Muscle layer of colon (tissue), 2 donors: ENCODE data around the gene CBL.

Experiments
- H3K27ac ChIP-seq: one replicate; pipeline ENCODE4 v1.7.0; 2013; ENCODE audit warnings: low read depth, mild to moderate bottlenecking, low read length, moderate library complexity
- H3K27me3 ChIP-seq, 2 donors: one replicate each; pipeline ENCODE4 v1.7.0; 2013; ENCODE audit warnings: low read length in 2 of 2, mild to moderate bottlenecking in 2 of 2; ENCODE audit not compliant: insufficient read depth in 2 of 2, control insufficient read depth in 1 of 2
- H3K36me3 ChIP-seq: one replicate; pipeline ENCODE4 v1.7.0; 2013; ENCODE audit warnings: mild to moderate bottlenecking, low read length; ENCODE audit not compliant: insufficient read depth
- H3K4me1 ChIP-seq: one replicate; pipeline ENCODE4 v1.7.0; 2013; ENCODE audit warnings: mild to moderate bottlenecking, low read length; ENCODE audit not compliant: insufficient read depth
- H3K4me3 ChIP-seq, 2 donors: one replicate each; pipeline ENCODE4 v1.7.0; 2013; ENCODE audit warnings: low read length in 2 of 2, low read depth in 1 of 2, mild to moderate bottlenecking in 1 of 2, moderate library complexity in 1 of 2
- H3K9ac ChIP-seq: one replicate; pipeline ENCODE4 v1.7.0; 2013; ENCODE audit warnings: low read length
- H3K9me3 ChIP-seq: one replicate; pipeline ENCODE4 v1.7.0; 2013; ENCODE audit warnings: mild to moderate bottlenecking, low read length
- donor health status: abdominal sarcoma.
- donor health status: Adenocarcinoma of cecum.

The CBL gene

GRCh38 chr11:119251114-119251513, 45.0 kb downstream of the CBL start:
- H3K9me3 ChIP-seq = no peaks in the 10 kb centered on the region
- no peak overlapping the region for H3K27ac ChIP-seq
- no peak overlapping the region for H3K4me3 ChIP-seq
- no peaks in the 10 kb centered on the region for H3K36me3 ChIP-seq
- no peak overlapping the region for H3K9ac ChIP-seq
- peaks cover 8% of the 10 kb centered on the region for H3K4me1 ChIP-seq
- no peaks in the 10 kb centered on the region for H3K27me3 ChIP-seq

GRCh38 chr11:119254239-119254638, 48.1 kb downstream of the CBL start:
- no peaks in the 10 kb centered on the region for H3K36me3 ChIP-seq
- H3K4me1 ChIP-seq = peaks cover 8% of the 10 kb centered on the region
- no peaks in the 10 kb centered on the region for H3K9me3 ChIP-seq
- no peak overlapping the region for H3K27ac ChIP-seq
- H3K9ac ChIP-seq = no peak overlapping the region
- H3K27me3 ChIP-seq = no peaks in the 10 kb centered on the region
- no peak overlapping the region for H3K4me3 ChIP-seq

DNA sequence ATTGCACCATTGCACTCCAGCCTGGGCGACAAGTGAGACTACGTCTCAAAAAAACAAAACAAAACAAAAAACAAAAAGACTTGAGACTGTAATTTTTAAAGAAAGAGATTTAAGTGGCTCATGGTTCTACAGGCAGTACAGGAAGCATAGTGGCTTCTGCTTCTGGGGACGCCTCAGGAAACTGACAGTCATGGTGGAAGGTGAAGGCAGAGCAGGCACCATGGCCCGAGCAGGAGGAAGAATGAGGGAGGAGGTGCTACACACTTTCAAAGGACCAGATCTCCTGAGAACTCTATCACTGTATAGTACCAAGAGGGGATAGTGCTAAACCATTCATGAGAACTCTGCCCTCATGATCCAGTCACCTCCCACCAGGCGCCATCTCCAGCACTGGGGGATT, 52.0 kb downstream of the CBL start:
- H3K9ac ChIP-seq = no peak overlapping the region
- no peaks in the 10 kb centered on the region for H3K36me3 ChIP-seq
- H3K27me3 ChIP-seq = no peaks in the 10 kb centered on the region
- H3K9me3 ChIP-seq = no peaks in the 10 kb centered on the region
- H3K4me1 ChIP-seq = peaks cover 8% of the 10 kb centered on the region
- no peak overlapping the region for H3K4me3 ChIP-seq
- H3K27ac ChIP-seq = no peak overlapping the region

DNA sequence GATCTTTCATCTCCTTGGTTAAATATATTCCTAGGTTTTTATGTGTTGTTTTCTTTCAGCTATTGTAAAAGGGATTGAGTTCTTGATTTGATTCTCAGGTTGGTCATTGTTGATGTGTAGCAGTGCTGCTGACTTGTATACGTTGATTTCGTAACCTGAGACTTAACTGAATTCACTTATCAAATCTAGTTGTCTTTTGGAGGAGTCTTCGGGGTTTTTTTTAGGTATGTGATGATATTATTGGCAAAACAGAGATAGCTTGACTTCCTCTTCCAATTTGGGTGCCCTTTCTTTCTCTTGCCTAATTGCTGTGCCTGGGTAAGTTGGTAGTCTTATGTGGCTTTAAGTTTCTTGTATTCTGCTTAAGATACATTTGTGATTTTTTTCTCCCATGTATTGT, 52.8 kb downstream of the CBL start:
- Histone ChIP-seq H3K9ac (no peak overlapping the region), H3K4me1 (peaks cover 15% of the 10 kb centered on the region), H3K4me3 (no peak overlapping the region), H3K27me3 (no peaks in the 10 kb centered on the region), H3K9me3 (no peaks in the 10 kb centered on the region), H3K27ac (no peak overlapping the region), H3K36me3 (no peaks in the 10 kb centered on the region)

DNA sequence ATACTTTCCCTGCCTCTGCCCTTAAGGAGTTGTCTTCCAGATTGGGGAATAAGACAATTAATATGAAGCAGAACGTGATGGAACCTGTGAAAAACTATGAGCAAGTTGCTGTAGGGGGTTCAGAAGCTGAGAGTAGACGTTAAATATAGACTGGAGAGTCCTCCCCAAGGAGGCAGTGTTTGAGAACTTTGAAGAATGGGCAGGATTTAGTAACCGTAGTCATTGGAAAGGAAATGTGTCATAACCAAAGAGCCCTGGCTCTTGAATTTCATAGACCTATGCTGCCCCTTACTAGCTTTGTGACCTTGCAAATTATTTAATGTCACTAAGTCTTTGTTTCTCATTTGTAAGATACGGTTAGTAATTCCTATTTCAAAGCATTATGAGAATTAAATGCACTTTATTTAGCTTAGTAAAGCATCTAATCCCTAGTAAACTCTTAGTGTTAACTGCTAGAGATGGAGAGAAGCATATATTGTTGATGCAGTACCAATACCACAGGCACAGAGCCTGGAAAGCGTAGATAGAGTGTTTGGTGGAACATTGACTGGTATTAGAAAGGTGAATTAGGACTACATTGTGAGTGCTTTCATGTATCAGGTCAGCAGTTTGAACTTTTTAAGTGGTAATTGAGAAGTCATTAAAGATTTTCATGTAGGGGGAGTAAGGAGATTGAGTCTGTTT, 56.7 kb downstream of the CBL start:
- H3K4me1 ChIP-seq = peaks cover 15% of the 10 kb centered on the region
- H3K27me3 ChIP-seq = no peaks in the 10 kb centered on the region
- H3K27ac ChIP-seq = no peak overlapping the region
- H3K9ac ChIP-seq = no peak overlapping the region
- H3K9me3 ChIP-seq = no peaks in the 10 kb centered on the region
- no peaks in the 10 kb centered on the region for H3K36me3 ChIP-seq
- H3K4me3 ChIP-seq = no peak overlapping the region

DNA sequence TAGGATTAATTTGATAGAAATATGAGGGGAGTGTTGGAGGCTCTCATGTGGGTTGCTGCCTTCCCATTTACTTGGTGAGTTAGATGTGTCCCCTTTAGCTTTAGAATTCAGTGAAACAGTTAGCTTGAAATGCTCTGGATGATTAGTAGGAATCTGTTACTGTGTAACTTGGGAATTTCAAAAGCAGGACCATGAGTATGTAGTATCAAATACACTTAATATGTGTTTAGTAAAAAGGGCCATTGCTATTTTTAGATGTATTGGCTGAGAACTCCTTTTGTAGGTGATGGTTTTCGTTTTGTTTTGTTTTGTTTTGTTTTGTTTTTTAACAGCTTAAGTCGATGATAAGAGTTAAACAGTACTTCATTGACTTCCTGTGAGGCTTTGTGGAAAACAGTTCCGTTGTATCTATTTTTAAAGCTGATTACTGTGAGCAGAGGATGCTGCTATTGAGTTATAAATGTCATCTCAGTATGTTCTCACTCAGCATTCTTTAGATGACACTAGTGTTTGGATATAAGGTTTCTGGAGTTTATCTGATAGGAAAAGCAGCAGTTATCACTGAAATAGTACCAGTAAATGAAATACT, 57.3 kb downstream of the CBL start:
- Histone ChIP-seq H3K4me3 (no peak overlapping the region), H3K9ac (no peak overlapping the region), H3K4me1 (peaks cover 15% of the 10 kb centered on the region), H3K9me3 (no peaks in the 10 kb centered on the region), H3K36me3 (no peaks in the 10 kb centered on the region), H3K27ac (no peak overlapping the region), H3K27me3 (no peaks in the 10 kb centered on the region)

DNA sequence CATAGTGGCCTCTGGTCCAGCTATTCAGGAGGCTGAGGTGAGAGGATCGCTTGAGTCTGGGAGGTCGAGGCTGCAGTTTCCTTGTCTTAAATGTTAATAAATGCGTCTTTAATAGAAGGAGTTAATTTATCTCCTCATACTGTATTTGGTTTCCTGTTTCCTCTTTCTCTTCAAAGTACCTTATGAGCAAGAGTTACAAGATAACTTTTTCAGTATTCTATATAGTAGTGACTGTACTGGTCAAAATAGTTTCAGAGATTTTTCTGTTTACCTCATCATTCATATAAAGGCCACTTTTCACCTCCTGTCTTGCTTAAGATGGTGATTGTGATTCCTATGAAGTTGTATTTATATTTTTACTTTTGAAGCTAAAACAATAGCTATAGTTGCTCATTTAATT, 59.9 kb downstream of the CBL start:
- Histone ChIP-seq H3K27me3 (no peaks in the 10 kb centered on the region), H3K4me1 (peaks cover 15% of the 10 kb centered on the region), H3K36me3 (no peaks in the 10 kb centered on the region), H3K9me3 (no peaks in the 10 kb centered on the region), H3K27ac (no peak overlapping the region), H3K4me3 (no peak overlapping the region), H3K9ac (no peak overlapping the region)

DNA sequence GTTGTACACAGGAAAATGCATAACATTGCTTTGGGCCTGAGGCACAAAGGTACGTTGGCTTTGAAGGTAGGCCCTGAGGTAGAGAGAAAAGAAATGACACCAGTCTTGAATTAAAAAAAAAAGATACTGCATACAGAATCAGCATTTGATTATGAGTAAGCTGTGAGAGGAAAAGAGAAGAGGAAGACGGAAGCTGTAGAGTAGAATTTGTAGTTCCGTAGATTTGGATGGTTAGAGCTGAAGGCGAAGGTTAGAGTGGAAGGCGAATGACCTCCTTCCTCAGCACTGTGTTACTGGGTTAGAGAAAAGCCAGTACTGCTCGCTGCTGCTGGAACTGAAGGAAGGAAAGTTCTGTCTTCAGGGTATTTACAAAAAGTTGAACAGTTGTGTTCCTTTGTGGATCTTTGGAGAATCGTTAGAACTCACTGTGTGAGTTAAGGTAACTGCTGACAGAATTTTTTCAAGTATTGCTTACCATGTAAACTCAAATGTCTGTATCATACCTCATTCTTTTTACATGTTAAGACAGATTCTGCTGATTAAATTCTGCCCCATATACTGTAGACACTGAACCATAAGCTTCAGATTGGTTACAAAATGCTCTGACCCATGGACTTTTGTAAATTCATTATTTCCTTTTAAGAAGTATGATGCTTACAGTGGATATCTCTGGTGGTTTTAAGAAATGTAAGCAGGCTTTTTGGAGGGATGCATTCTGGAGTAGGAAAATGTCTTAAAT, 60.5 kb downstream of the CBL start:
- Histone ChIP-seq H3K27ac (no peak overlapping the region), H3K9me3 (no peaks in the 10 kb centered on the region), H3K9ac (no peak overlapping the region), H3K4me3 (no peak overlapping the region), H3K36me3 (no peaks in the 10 kb centered on the region), H3K27me3 (no peaks in the 10 kb centered on the region), H3K4me1 (peaks cover 15% of the 10 kb centered on the region)

- Histone ChIP-seq H3K9ac (no peak overlapping the region), H3K9me3 (no peaks in the 10 kb centered on the region), H3K4me1 (peaks cover 12% of the 10 kb centered on the region), H3K36me3 (peaks cover 5% of the 10 kb centered on the region), H3K27ac (no peak overlapping the region), H3K4me3 (no peak overlapping the region), H3K27me3 (no peaks in the 10 kb centered on the region)
These were observed 61.5 kb downstream of the CBL start for GRCh38 chr11:119267645-119268044.

DNA sequence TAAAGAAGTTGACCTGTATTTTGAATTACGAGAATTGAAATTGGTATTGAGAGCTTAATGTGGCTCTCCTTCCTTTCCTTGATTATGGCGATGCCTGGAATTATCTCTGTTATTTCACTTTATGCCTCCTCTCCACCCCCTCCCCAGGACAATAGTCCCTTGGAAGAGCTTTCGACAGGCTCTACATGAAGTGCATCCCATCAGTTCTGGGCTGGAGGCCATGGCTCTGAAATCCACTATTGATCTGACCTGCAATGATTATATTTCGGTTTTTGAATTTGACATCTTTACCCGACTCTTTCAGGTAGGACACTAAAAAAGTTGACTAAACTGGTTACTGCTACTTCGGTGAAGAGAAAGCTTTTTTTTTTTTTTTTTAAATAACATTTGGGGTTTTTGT, 67.6 kb downstream of the CBL start:
- Histone ChIP-seq H3K9me3 (no peaks in the 10 kb centered on the region), H3K27me3 (no peaks in the 10 kb centered on the region), H3K4me3 (no peak overlapping the region), H3K36me3 (peaks cover 29% of the 10 kb centered on the region), H3K9ac (no peak overlapping the region), H3K4me1 (no peaks in the 10 kb centered on the region), H3K27ac (no peak overlapping the region)

DNA sequence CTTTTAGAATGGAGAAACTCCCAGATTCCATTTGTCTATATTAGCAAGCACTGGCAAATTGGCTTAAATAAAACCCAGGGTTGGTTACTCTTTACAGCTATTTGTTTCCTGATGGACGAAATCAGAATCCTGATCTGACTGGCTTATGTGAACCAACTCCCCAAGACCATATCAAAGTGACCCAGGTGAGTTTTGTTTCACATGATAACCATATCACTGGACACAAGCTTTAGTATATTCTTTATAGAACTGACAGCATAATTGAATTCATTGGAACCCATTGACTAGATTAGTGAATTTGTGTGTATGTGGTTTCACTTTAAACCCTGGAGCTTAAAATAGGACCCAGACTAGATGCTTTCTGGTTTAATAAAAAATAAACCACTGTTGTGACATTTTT, 71.5 kb downstream of the CBL start:
- no peaks in the 10 kb centered on the region for H3K4me1 ChIP-seq
- H3K36me3 ChIP-seq = peaks cover 26% of the 10 kb centered on the region
- no peak overlapping the region for H3K9ac ChIP-seq
- no peaks in the 10 kb centered on the region for H3K9me3 ChIP-seq
- H3K4me3 ChIP-seq = no peak overlapping the region
- no peaks in the 10 kb centered on the region for H3K27me3 ChIP-seq
- no peak overlapping the region for H3K27ac ChIP-seq
